Naive thymus-derived CD8-positive, alpha-beta T cell (primary cell): Measurements from ENCODE around the gene CLIP3. TPM values are rescaled to one million over a fixed set of nuclear protein-coding genes. Genes with fewer than 3 reads are reported as not detected.

ENCODE experiments used
- ATAC-seq, 2 donors: fragments of 150-1000 bp; cut with Tn5 transposase in 1 of 2; sonication (Bioruptor Pico), chemical (Tn5 transposase) in 1 of 2; 1 replicate in 1 of 2; 2 replicates in 1 of 2; pipeline ENCODE4 v1.10.0; 2021; ENCODE audit warnings: mild to moderate bottlenecking in 2 of 2, moderate library complexity in 2 of 2
- POLR2A ChIA-PET: fragments of 350-600 bp; sonication (Branson Sonifier 250); formaldehyde crosslinking; loops from one replicate; lab custom pipeline; 2021; ENCODE audit warnings: antibody characterized with exemption; lab: Charles Lee
- DNase-seq, 10 donors: peaks; one replicate each; pipeline versions ENCODE4 v3.0.0 to v3.0.0-alpha.2; 2020 to 2022
- H3K27ac Mint-ChIP-seq, 10 donors: one replicate each; pipeline ENCODE4 v1.8.0; 2020 to 2022; ENCODE audit warnings: mild to moderate bottlenecking in 10 of 10, mixed read lengths in 10 of 10, moderate library complexity in 4 of 10, inconsistent platforms in 1 of 10
- H3K27me3 Mint-ChIP-seq, 5 donors: one replicate each; pipeline ENCODE4 v1.8.0; 2021 to 2022; ENCODE audit warnings: mixed read lengths in 5 of 5
- H3K36me3 Mint-ChIP-seq, 3 donors: one replicate each; pipeline ENCODE4 v1.8.0; 2020 to 2022; ENCODE audit warnings: mixed read lengths in 3 of 3, mild to moderate bottlenecking in 2 of 3, inconsistent platforms in 1 of 3
- H3K4me1 Mint-ChIP-seq, 4 donors: one replicate each; pipeline ENCODE4 v1.8.0; 2021 to 2022; ENCODE audit warnings: mixed read lengths in 4 of 4
- H3K4me3 Mint-ChIP-seq, 10 donors: one replicate each; pipeline ENCODE4 v1.8.0; 2020 to 2022; ENCODE audit warnings: mild to moderate bottlenecking in 10 of 10, mixed read lengths in 10 of 10, moderate library complexity in 6 of 10, inconsistent platforms in 1 of 10
- H3K9me3 Mint-ChIP-seq, 9 donors: one replicate each; pipeline ENCODE4 v1.8.0; 2020 to 2022; ENCODE audit warnings: mixed read lengths in 9 of 9, mild to moderate bottlenecking in 3 of 9, inconsistent platforms in 1 of 9, moderate library complexity in 1 of 9
- polyA plus RNA-seq, 3 donors: library from polyadenylated mRNA; unstranded; fragments of 300-500 nt; fragmentation: Illumina TruSeq; gene quantifications; one replicate each; pipeline ENCODE4 v1.2.3, GENCODE V29; 2021
- total RNA-seq, 8 experiments: library from RNA in 2 of 8; stranded (reverse) in 2 of 8; gene quantifications; one replicate each; pipeline ENCODE4 v1.2.3 and lab custom pipeline; 2021 to 2026

CLIP3 gene
- total and polyA plus RNA-seq, 5 experiments from 2014 or later: 1.3 to 2.6 (median 1.6) TPM; not detected in 1

GRCh38 chr19:36059180-36059910 is 26.7 kb upstream of the CLIP3 start:
- H3K4me3 Mint-ChIP-seq: no peak overlapping the region
- peaks cover 5 to 9% (median 6%) of the 10 kb centered on the region in 4 donors for H3K4me1 Mint-ChIP-seq
- ATAC-seq: no peak
- POLR2A ChIA-PET: no interaction called here
- DNase-seq: no peak
- no peaks in the 10 kb centered on the region for H3K36me3 Mint-ChIP-seq
- H3K27me3 Mint-ChIP-seq: no peaks in the 10 kb centered on the region
- H3K9me3 Mint-ChIP-seq: no peaks in the 10 kb centered on the region
- no peak overlapping the region for H3K27ac Mint-ChIP-seq

- H3K4me3 Mint-ChIP-seq: peak overlapping the region in 1 of 10 donors; percentile 50
- ATAC-seq (no peak), DNase-seq (no peak)
- POLR2A ChIA-PET: no interaction called here
- peaks cover 7 to 14% (median 8%) of the 10 kb centered on the region in 4 donors for H3K4me1 Mint-ChIP-seq
- H3K27me3 Mint-ChIP-seq: no peaks in the 10 kb centered on the region
- H3K9me3 Mint-ChIP-seq: no peaks in the 10 kb centered on the region
- no peaks in the 10 kb centered on the region for H3K36me3 Mint-ChIP-seq
- peak overlapping the region in 1 of 10 donors; percentile 10 for H3K27ac Mint-ChIP-seq
Observed at GRCh38 chr19:36058481-36059179, 26.0 kb upstream of the CLIP3 start.

- Mint-ChIP-seq H3K36me3 (no peaks in the 10 kb centered on the region), H3K27me3 (no peaks in the 10 kb centered on the region), H3K4me3 (peak within 1 kb of the TSS; percentile 95 to 100 (median 98)), H3K4me1 (peaks cover 13 to 33% (median 28%) of the 10 kb centered on the region in 4 donors), H3K27ac (peak within 1 kb of the TSS; percentile 92 to 99 (median 98)), H3K9me3 (no peaks in the 10 kb centered on the region)
- POLR2A ChIA-PET: interaction anchor here (0.7 to 2.5 kb wide), 11 partner anchors 41 to 435 kb away, joined by 3 to 22 read pairs (median 4); partner anchors contain the start of genes ALKBH6, CAPNS1, POLR2I and SDHAF1
- ATAC-seq: peak; percentile 76 to 80
- DNase-seq: peak in 5 of 10 donors; percentile 18 to 94 (median 90)
Observed at GRCh38 chr19:36054733-36055686, 22.3 kb upstream of the CLIP3 start, which contains the start of gene WDR62. TSS of gene WDR62 (plus strand) at chr19:36054897. CDS start at chr19:36054972, 75 bp downstream.

GRCh38 chr19:36054119-36054732 is 21.6 kb upstream of the CLIP3 start, which contains the start of gene THAP8:
TSS of gene THAP8 (minus strand) at chr19:36054285. CDS start at chr19:36054217, 68 bp downstream.
- DNase-seq (peak; percentile 97 to 100 (median 100)), ATAC-seq (peak; percentile 83 to 85)
- no peaks in the 10 kb centered on the region for H3K36me3 Mint-ChIP-seq
- peak within 1 kb of the TSS; percentile 92 to 99 (median 98) for H3K27ac Mint-ChIP-seq
- H3K4me1 Mint-ChIP-seq: peaks cover 13 to 33% (median 28%) of the 10 kb centered on the region in 4 donors
- H3K27me3 Mint-ChIP-seq: no peaks in the 10 kb centered on the region
- no peaks in the 10 kb centered on the region for H3K9me3 Mint-ChIP-seq
- H3K4me3 Mint-ChIP-seq: peak within 1 kb of the TSS; percentile 95 to 100 (median 98)
- POLR2A ChIA-PET: interaction anchor here (0.5 to 2.5 kb wide), 12 partner anchors 19 to 1951 kb away, joined by 3 to 22 read pairs (median 4); partner anchors contain the start of genes ALKBH6, CAPNS1, POLR2I and SDHAF1

GRCh38 chr19:36051637-36052036 is 19.0 kb upstream of the CLIP3 start:
- peaks cover 0 to 3% (median 0%) of the 10 kb centered on the region in 3 donors for H3K36me3 Mint-ChIP-seq

GRCh38 chr19:36051236-36051635 is 18.6 kb upstream of the CLIP3 start:
- Mint-ChIP-seq H3K4me3 (peak overlapping the region in 6 of 10 donors; percentile 3 to 80 (median 25)), H3K27me3 (no peaks in the 10 kb centered on the region), H3K4me1 (peaks cover 14 to 34% (median 29%) of the 10 kb centered on the region in 4 donors), H3K9me3 (no peaks in the 10 kb centered on the region), H3K36me3 (peaks cover 0 to 3% (median 0%) of the 10 kb centered on the region in 3 donors), H3K27ac (peak overlapping the region in 9 of 10 donors; percentile 0 to 80 (median 19))
- ATAC-seq (no peak), DNase-seq (no peak)
- POLR2A ChIA-PET: no interaction called here

More at GRCh38 chr19:36051637-36052036, 19.0 kb upstream of the CLIP3 start:
- no peaks in the 10 kb centered on the region for H3K27me3 Mint-ChIP-seq
- H3K9me3 Mint-ChIP-seq: no peaks in the 10 kb centered on the region
- POLR2A ChIA-PET: no interaction called here
- ATAC-seq: no peak
- peaks cover 13 to 33% (median 28%) of the 10 kb centered on the region in 4 donors for H3K4me1 Mint-ChIP-seq
- no peak for DNase-seq
- H3K4me3 Mint-ChIP-seq: peak overlapping the region in 7 of 10 donors; percentile 3 to 80 (median 22)
- H3K27ac Mint-ChIP-seq: peak overlapping the region in 7 of 10 donors; percentile 0 to 80 (median 36)

- Mint-ChIP-seq H3K4me3 (peak overlapping the region in 1 of 10 donors; percentile 41), H3K4me1 (peaks cover 11 to 29% (median 24%) of the 10 kb centered on the region in 4 donors), H3K9me3 (no peaks in the 10 kb centered on the region), H3K36me3 (peaks cover 0 to 6% (median 4%) of the 10 kb centered on the region in 3 donors), H3K27me3 (no peaks in the 10 kb centered on the region), H3K27ac (peak overlapping the region in 1 of 10 donors; percentile 55)
- DNase-seq (no peak), ATAC-seq (no peak)
- POLR2A ChIA-PET: interaction anchor here (0.8 kb wide), 1 partner anchor 165 kb away, joined by 6 read pairs; no protein-coding TSS in a partner anchor
Observed at GRCh38 chr19:36049080-36049698, 16.5 kb upstream of the CLIP3 start.

- Mint-ChIP-seq H3K4me1 (peaks cover 9 to 21% (median 15%) of the 10 kb centered on the region in 4 donors), H3K27me3 (no peaks in the 10 kb centered on the region), H3K36me3 (peaks cover 0 to 6% (median 6%) of the 10 kb centered on the region in 3 donors), H3K9me3 (no peaks in the 10 kb centered on the region), H3K4me3 (no peak overlapping the region), H3K27ac (no peak overlapping the region)
- DNase-seq: no peak
- no peak for ATAC-seq
- POLR2A ChIA-PET: no interaction called here
Observed at GRCh38 chr19:36047835-36048234, 15.2 kb upstream of the CLIP3 start.

GRCh38 chr19:36046443-36047050 is 13.9 kb upstream of the CLIP3 start:
- Mint-ChIP-seq H3K36me3 (peaks cover 0 to 10% (median 6%) of the 10 kb centered on the region in 3 donors), H3K4me3 (no peak overlapping the region), H3K4me1 (peaks cover 4 to 19% (median 11%) of the 10 kb centered on the region in 4 donors), H3K9me3 (no peaks in the 10 kb centered on the region), H3K27ac (peak overlapping the region in 2 of 10 donors; percentile 10 to 14), H3K27me3 (no peaks in the 10 kb centered on the region)
- ATAC-seq (no peak), DNase-seq (no peak)
- POLR2A ChIA-PET: no interaction called here

- ATAC-seq (no peak), DNase-seq (no peak)
- POLR2A ChIA-PET: no interaction called here
- Mint-ChIP-seq H3K4me3 (no peak overlapping the region), H3K36me3 (peaks cover 0 to 28% (median 8%) of the 10 kb centered on the region in 3 donors), H3K4me1 (peaks cover 0 to 8% (median 4%) of the 10 kb centered on the region in 4 donors), H3K27me3 (no peaks in the 10 kb centered on the region), H3K27ac (no peak overlapping the region), H3K9me3 (no peaks in the 10 kb centered on the region)
Observed at GRCh38 chr19:36043952-36044351, 11.3 kb upstream of the CLIP3 start.
